Calu3 (cell line): ENCODE measurements around the gene ZFP3. TPM values are rescaled to one million over a fixed set of nuclear protein-coding genes. Genes with fewer than 3 reads are reported as not detected.
"Not testable (repeated sequence)": the region's sequence is repeated elsewhere in the genome, so short reads cannot be mapped to it uniquely, and the experiment has no call there.

Experiments used
- BruUV-seq: library from RNA; stranded (reverse); fragments of 400-500 nt; replicated peaks from 2 replicates; lab custom pipeline; 2021; lab: Mats Ljungman, UMichigan
- CTCF ChIA-PET: fragments of 300-600 bp; sonication (Branson Sonifier 250); formaldehyde crosslinking; loops from one replicate; lab custom pipeline; 2022; ENCODE audit warnings: antibody characterized with exemption; lab: Charles Lee
- DNase-seq: peaks from one replicate; pipeline ENCODE4 v3.0.0; 2022
- H3K27ac Mint-ChIP-seq: one replicate; pipeline ENCODE4 v1.8.0; 2022; ENCODE audit warnings: mixed read lengths; ENCODE audit not compliant: unreplicated experiment
- H3K27me3 Mint-ChIP-seq: one replicate; pipeline ENCODE4 v1.8.0; 2022; ENCODE audit warnings: mixed read lengths; ENCODE audit not compliant: unreplicated experiment
- H3K36me3 Mint-ChIP-seq: one replicate; pipeline ENCODE4 v1.8.0; 2022; ENCODE audit warnings: mild to moderate bottlenecking, moderate library complexity, mixed read lengths; ENCODE audit not compliant: insufficient read depth, unreplicated experiment
- H3K4me1 Mint-ChIP-seq: one replicate; pipeline ENCODE4 v1.8.0; 2022; ENCODE audit warnings: mild to moderate bottlenecking, low read depth, mixed read lengths; ENCODE audit not compliant: unreplicated experiment
- H3K4me3 Mint-ChIP-seq: one replicate; pipeline ENCODE4 v1.8.0; 2022; ENCODE audit warnings: mild to moderate bottlenecking, low read depth, moderate library complexity, mixed read lengths; ENCODE audit not compliant: unreplicated experiment
- H3K9me3 Mint-ChIP-seq: one replicate; pipeline ENCODE4 v1.8.0; 2022; ENCODE audit warnings: low read depth, mixed read lengths; ENCODE audit not compliant: unreplicated experiment
- CTCF ChIP-seq: fragments of 200-600 bp; IDR thresholded peaks from one replicate; pipeline ENCODE4 v1.8.0; 2022; ENCODE audit warnings: antibody characterized with exemption; ENCODE audit not compliant: unreplicated experiment
- intact Hi-C: fragments of 100-400 bp; cut with micrococcal nuclease; formaldehyde crosslinking; loops from one replicate; pipeline ENCODE4 v1.10.0; 2022; ENCODE audit not compliant: unreplicated experiment
- total RNA-seq: library from RNA; stranded (reverse); gene quantifications from 2 replicates; pipeline ENCODE4 v1.2.3, GENCODE V29; 2022

Gene ZFP3
- total RNA-seq, 1 experiment from 2014 or later, result not detected

- DNase-seq, result no peak
- CTCF ChIA-PET, result no interaction called here
- Mint-ChIP-seq H3K27me3 (no peaks in the 10 kb centered on the region), H3K36me3 (no peaks in the 10 kb centered on the region), H3K4me1 (no peaks in the 10 kb centered on the region), H3K27ac (no peak overlapping the region), H3K9me3 (no peaks in the 10 kb centered on the region), H3K4me3 (no peak overlapping the region)
- no peak for TF ChIP-seq CTCF
- intact Hi-C loops, result no loop called here
- no TSS peak for BruUV-seq
Observed at GRCh38 chr17:5139458-5139732, 61.1 kb downstream of the ZFP3 start.

- H3K27ac Mint-ChIP-seq, H3K36me3 Mint-ChIP-seq, BruUV-seq, DNase-seq, H3K4me1 Mint-ChIP-seq, H3K27me3 Mint-ChIP-seq, intact Hi-C loops, CTCF ChIA-PET, H3K9me3 Mint-ChIP-seq, H3K4me3 Mint-ChIP-seq: not testable (repeated sequence)
Observed at GRCh38 chr17:5142877-5143276, 64.6 kb downstream of the ZFP3 start.

Other genes with a start within 250 kb of the ZFP3 start
- gene MINK1, start 245.1 kb upstream of the ZFP3 start, total RNA-seq, result 86.8 and 106 TPM in 2 replicates
- gene C17orf107, start 178.9 kb upstream of the ZFP3 start, total RNA-seq, result 2.1 and 3.2 TPM in 2 replicates
- gene CHRNE, start 175.4 kb upstream of the ZFP3 start, total RNA-seq, result 0.19 TPM in 1 of 2 replicates, not detected in the other
- gene GP1BA, start 146.2 kb upstream of the ZFP3 start, total RNA-seq, result not detected in 2 replicates
- 37.7 and 38.4 TPM in 2 replicates for gene SLC25A11, start 138.4 kb upstream of the ZFP3 start, total RNA-seq
- 65.2 and 77.0 TPM in 2 replicates for gene RNF167, start 138.2 kb upstream of the ZFP3 start, total RNA-seq
- 580 and 605 TPM in 2 replicates for gene PFN1, start 129.9 kb upstream of the ZFP3 start, total RNA-seq
- 12.3 and 12.9 TPM in 2 replicates for gene ENO3, start 127.3 kb upstream of the ZFP3 start, total RNA-seq
- 34.3 and 34.9 TPM in 2 replicates for gene SPAG7, start 110.7 kb upstream of the ZFP3 start, total RNA-seq
- gene CAMTA2, start 90.8 kb upstream of the ZFP3 start, total RNA-seq, result 21.4 and 32.3 TPM in 2 replicates
- 0.54 TPM in 1 of 2 replicates, not detected in the other for gene INCA1, start 80.9 kb upstream of the ZFP3 start, total RNA-seq
- gene KIF1C, start 80.5 kb upstream of the ZFP3 start, total RNA-seq, result 65.9 and 69.4 TPM in 2 replicates
- gene SLC52A1, start 43.0 kb upstream of the ZFP3 start, total RNA-seq, result 0.34 TPM in 1 of 2 replicates, not detected in the other
- 7.1 and 8.4 TPM in 2 replicates for gene ZNF232, start 33.4 kb downstream of the ZFP3 start, total RNA-seq
- not detected in 2 replicates for gene USP6, start 37.6 kb downstream of the ZFP3 start, total RNA-seq
- gene ZNF594, start 113.4 kb downstream of the ZFP3 start, total RNA-seq, result 12.9 and 13.3 TPM in 2 replicates
- not detected in 2 replicates for gene SCIMP, start 156.4 kb downstream of the ZFP3 start, total RNA-seq
- 29.2 and 33.5 TPM in 2 replicates for gene RABEP1, start 203.8 kb downstream of the ZFP3 start, total RNA-seq